A549 (cell line): ENCODE measurements around the gene COQ5.

ENCODE experiments used
- EHMT2 ChIP-seq: fragments of 200-600 bp; sonication (generic); IDR thresholded peaks from 2 replicates; pipeline ENCODE4 v1.6.1; 2016; ENCODE audit warnings: antibody characterized with exemption, low read depth, mild to moderate bottlenecking, moderate library complexity
- MYC ChIP-seq: IDR thresholded peaks from 2 replicates; pipeline ENCODE4 v1.6.1; 2012; ENCODE audit warnings: mild to moderate bottlenecking, inconsistent platforms, low read length, improper control_type of control experiment, borderline replicate concordance
- PHF8 ChIP-seq: fragments of 200-600 bp; sonication (generic); IDR thresholded peaks from 2 replicates; pipeline ENCODE4 v1.6.1; 2016; ENCODE audit warnings: low read depth, mild to moderate bottlenecking, antibody characterized with exemption, moderate library complexity, borderline replicate concordance
- POLR2A ChIP-seq: IDR thresholded peaks from 2 replicates; pipeline ENCODE4 v1.6.1; 2012; ENCODE audit warnings: mild to moderate bottlenecking, low read length
- ZFP36 ChIP-seq: fragments of 450-650 bp; IDR thresholded peaks from 2 replicates; pipeline ENCODE4 v1.6.1; 2014; ENCODE audit warnings: borderline replicate concordance; ENCODE audit not compliant: partially characterized antibody
- TF ChIP-seq, protein P1 (sequence below): fragments of >200 bp; sonication (Bioruptor Twin); formaldehyde crosslinking; IDR thresholded peaks from 3 replicates; pipeline ENCODE4 v1.5.1; 2016

DNA sequence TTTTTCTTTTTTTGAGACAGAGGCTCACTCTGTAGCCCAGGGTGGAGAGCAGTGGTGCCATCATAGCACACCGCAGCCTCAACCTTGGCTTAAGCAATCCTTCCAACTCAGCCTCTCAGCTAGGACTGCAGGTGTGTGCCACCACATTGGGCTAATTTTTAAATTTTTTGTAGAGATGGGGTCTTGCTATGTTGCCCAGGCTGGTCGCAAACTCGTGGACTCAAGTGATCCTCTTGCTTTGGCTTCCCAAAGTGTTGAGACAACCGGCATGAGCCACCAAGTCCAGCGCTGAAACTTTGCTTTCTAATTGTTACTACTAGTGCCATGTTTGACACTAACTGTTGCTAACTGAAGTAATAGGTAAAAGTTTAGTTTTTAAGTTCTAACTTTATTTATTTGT, 13.2 kb upstream of the COQ5 start:
- TF ChIP-seq, protein P1, sequence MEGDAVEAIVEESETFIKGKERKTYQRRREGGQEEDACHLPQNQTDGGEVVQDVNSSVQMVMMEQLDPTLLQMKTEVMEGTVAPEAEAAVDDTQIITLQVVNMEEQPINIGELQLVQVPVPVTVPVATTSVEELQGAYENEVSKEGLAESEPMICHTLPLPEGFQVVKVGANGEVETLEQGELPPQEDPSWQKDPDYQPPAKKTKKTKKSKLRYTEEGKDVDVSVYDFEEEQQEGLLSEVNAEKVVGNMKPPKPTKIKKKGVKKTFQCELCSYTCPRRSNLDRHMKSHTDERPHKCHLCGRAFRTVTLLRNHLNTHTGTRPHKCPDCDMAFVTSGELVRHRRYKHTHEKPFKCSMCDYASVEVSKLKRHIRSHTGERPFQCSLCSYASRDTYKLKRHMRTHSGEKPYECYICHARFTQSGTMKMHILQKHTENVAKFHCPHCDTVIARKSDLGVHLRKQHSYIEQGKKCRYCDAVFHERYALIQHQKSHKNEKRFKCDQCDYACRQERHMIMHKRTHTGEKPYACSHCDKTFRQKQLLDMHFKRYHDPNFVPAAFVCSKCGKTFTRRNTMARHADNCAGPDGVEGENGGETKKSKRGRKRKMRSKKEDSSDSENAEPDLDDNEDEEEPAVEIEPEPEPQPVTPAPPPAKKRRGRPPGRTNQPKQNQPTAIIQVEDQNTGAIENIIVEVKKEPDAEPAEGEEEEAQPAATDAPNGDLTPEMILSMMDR, result no peak
- TF ChIP-seq MYC, result no peak
- TF ChIP-seq PHF8, result no peak
- TF ChIP-seq EHMT2, result no peak
- TF ChIP-seq ZFP36, result no peak
- TF ChIP-seq POLR2A, result no peak
